ENCODE results near the gene SPDYA.
A peak's percentile ranks its signal among the peaks of the same experiment; 100 is the strongest.

The SPDYA gene

DNA sequence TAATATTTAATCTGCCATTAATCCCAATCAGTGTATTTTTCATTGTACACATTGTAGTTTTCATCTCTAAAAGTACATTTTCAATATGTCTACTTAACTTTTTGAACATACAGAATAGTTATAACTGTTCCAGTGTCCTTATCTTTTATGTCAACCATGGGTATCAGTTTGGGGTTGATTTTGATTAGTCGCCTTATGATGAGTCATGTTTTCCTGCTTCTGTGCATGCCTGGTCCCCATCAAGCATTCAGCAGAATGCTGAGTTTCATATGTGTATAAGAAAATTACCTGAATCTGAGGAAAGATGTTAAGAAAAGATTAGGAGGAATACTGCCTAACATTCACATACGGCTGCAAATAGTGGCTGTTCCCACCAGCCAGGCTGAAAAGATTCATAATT is 17.7 kb downstream of the SPDYA start:
- no peak for DNase-seq

GRCh38 chr2:28833740-28834470 is 23.3 kb downstream of the SPDYA start:
- no peak for DNase-seq

DNA sequence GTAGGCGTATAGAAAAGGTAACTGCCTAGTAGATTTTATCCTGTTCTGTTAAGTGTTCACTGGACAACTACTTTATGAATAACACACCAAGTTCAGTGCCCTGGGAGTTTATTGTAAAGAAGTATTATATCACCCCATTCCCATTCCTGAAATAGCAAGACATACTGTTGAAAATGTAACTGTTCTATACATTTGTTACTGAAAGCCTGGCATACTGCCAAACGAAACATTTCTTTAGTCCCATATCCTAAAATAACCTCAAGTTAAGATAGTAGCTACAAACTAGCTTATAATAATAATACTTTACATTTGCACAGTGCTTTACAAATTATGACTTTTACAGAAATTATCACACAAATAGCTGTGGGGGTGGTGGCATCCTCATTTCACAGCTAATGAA is 25.1 kb downstream of the SPDYA start:
- no peak for DNase-seq

DNA sequence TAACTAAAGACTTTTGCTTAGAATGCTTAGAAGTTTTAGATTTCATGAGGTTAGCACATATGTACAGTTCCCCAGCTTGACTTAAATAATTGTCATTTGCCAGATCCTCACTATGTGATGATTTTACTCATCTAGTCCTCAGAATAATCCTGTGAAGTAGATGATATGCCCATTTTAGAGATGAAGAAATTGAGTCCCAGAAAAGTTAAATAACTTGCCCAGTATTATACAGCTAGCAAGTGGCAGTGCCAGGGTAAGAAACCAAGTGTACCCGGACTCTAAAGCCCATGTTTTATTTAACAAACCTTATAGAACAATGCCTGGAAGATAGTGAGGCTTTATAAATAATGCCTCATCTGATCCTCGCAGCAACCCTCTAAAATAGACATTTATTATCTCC is 28.3 kb downstream of the SPDYA start:
- no peak for DNase-seq

- no peak for DNase-seq
These were observed 31.4 kb downstream of the SPDYA start for GRCh38 chr2:28842042-28842441.

- DNase-seq, result no peak
These were observed 44.6 kb downstream of the SPDYA start for GRCh38 chr2:28855193-28855592.

GRCh38 chr2:28855977-28856376 is 45.3 kb downstream of the SPDYA start:
- no peak for DNase-seq

- DNase-seq, result no peak
These were observed 58.0 kb downstream of the SPDYA start for GRCh38 chr2:28868611-28869010.

GRCh38 chr2:28869494-28870145 is 59.0 kb downstream of the SPDYA start:
- DNase-seq, result no peak

- peak; percentile 91 to 95 (median 94) for DNase-seq
These were observed 59.7 kb downstream of the SPDYA start, which contains the start of gene TRMT61B for GRCh38 chr2:28870146-28870891. TRMT61B (minus strand) TSS chr2:28870309; CDS start chr2:28870277, 32 bp downstream.

DNA sequence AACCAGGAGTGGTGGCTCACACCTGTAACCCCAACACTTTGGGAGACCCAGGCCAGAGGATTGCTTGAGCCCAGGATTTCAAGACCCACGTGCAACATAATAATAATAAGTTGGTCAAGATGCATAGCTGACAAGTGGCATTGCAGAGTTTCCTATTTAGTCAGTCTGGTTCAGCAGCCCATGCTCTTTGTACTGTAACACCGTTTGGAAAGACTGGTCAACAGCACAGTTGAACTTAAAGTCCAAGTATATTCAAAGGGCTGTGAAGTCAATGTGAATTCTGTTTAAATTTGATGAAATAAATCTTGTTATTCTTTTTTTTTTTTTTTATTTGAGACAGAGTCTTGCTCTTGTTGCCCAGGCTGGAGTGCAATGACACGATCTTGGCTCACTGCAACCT is 61.0 kb downstream of the SPDYA start:
- DNase-seq, result no peak

- no peak for DNase-seq
These were observed 69.6 kb downstream of the SPDYA start for GRCh38 chr2:28880193-28880592.

- DNase-seq, result no peak
These were observed 82.9 kb downstream of the SPDYA start for GRCh38 chr2:28893488-28893887.

DNA sequence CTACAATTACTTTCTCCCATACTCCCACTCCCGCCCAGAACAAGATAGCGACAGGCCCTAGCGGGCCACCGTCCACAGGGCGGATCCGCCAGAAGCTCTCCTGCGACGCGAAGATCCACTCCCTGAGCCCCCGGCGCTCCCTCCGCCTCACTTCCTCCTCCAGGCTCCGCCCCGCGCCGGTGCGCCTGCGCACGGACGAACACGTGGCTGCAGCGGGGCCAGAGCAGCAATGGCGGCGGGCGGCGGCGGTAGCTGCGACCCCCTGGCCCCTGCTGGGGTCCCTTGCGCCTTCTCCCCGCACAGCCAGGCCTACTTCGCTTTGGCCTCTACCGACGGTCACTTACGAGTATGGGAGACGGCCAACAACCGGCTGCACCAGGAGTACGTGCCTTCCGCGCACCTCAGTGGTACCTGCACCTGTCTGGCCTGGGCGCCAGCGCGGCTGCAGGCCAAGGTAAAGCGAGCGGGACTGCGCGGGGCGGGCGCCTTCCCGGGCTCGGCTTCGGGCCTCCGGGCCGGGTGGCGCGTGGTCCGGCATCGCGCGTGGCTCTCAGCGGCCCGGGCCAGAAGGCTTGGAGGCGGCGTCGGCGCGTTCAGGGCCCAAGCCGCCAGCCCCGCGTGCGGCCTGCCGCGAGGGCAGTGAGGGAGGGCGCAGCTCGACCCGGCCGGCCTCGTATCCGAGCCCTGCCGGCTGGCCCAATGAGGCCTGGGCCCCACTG is 84.0 kb downstream of the SPDYA start, which contains the start of gene WDR43:
TSS of gene WDR43 (plus strand) at position 198 of the 719 bp plus-strand sequence. CDS start at position 230, 32 bp downstream.
- peak; percentile 94 to 96 (median 96) for DNase-seq

DNA sequence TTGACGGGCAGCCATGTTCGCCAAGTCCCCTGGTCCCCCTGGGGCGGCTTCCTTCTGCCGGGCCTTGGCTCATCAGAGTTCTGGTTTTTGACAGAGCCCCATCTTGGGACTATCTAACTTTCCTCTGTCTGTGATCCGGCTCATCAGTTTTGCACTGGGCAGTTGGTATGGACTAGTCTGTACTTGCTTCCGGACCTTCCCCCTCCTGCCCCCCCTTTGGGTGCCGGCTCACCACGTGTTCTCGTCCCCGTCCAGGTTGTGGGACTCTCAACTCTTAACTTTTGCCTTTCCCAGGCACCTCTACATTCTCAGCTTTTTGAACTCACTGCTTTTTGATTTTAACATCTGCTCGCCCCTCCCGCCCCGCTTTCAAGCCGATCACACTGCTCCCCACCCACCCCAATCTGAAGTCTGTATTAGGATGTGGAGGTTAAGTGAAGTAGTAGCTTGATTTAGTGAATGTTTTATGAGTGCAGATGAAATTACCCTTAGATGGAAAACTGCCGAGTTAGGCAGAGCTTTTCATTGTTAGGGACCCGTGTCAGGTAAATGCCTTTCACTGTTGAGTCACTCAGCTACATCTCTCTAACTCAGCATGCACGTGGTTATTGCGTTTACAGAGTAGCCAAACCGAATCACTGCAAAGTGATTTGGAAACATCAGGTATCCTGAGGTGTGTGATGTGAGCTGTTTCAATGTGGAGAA is 84.7 kb downstream of the SPDYA start:
- DNase-seq, result peak in 2 of 4 experiments; percentile 17 to 21

DNA sequence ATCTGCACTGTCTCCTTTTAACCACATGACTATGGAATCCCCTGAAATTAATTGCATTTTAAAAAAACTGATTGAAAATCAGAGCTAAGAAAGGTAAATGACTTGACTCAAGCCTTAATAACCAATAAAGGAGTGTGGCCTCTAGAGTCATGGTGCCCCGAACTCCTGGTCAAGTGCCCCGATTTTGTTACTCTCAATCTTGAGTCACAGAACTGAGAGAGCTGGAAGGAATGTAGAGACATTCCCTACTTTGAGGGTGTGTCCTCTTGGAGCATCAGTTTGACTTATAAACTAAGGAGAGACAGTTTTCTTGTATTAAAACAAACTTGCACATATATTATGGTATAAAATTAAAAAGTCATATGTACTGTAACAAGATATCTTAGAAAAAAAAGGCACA is 86.3 kb downstream of the SPDYA start:
- DNase-seq, result no peak

DNA sequence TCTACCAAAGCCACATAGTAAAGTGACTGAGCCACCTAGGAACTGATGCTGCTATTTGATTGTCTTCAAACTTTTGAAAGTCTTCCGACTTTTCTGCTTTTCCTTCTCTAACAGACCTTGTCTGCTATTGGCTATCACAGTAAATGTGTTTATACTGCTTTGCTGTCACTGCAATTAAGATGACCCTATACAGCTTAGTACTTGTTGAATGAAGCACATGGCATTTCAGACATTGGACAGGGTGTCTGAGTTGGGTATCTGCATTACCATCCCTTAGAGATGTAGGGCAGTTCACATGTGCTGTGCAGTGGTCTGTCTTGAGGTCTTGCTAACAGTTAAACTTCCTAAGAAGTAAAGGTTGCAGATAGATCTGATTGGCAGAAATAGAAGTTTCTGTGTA is 87.4 kb downstream of the SPDYA start:
- no peak for DNase-seq

Data from activated CD4-positive, CD25-positive, alpha-beta regulatory T cell (primary cell).